CD14-positive monocyte (primary cell): ENCODE results near the gene PPP1R13B. TPM values are rescaled to one million over a fixed set of nuclear protein-coding genes. Genes with fewer than 3 reads are reported as not detected.

Experiments used
- DNase-seq, 3 donors: peaks; one replicate each; pipeline ENCODE4 v3.0.0-alpha.2; 2011 to 2022
- H2AFZ ChIP-seq: 2 replicates; pipeline ENCODE4 v1.6.0; 2012; ENCODE audit warnings: mild to moderate bottlenecking, low read depth, low read length, inconsistent platforms; ENCODE audit not compliant: insufficient read depth, poor library complexity, severe bottlenecking
- H3K27ac ChIP-seq, 2 donors: 1 replicate in 1 of 2; 2 replicates in 1 of 2; pipeline ENCODE4 v1.5.1; 2012 to 2013; ENCODE audit warnings: low read length in 2 of 2, control low read depth in 1 of 2, inconsistent platforms in 1 of 2, low read depth in 1 of 2, mild to moderate bottlenecking in 1 of 2
- H3K27me3 ChIP-seq, 2 donors: one replicate each; pipeline versions ENCODE4 v1.6.0 to v1.6.1; 2011 to 2013; ENCODE audit warnings: low read length in 2 of 2; ENCODE audit not compliant: control insufficient read depth in 2 of 2, insufficient read depth in 2 of 2
- H3K36me3 ChIP-seq, 2 donors: replicated peaks in 1 of 2; 1 replicate in 1 of 2; 2 replicates in 1 of 2; pipeline versions ENCODE4 v1.5.1 to v1.6.1; 2012 to 2013; ENCODE audit warnings: low read length in 2 of 2, control low read depth in 1 of 2, inconsistent platforms in 1 of 2, mild to moderate bottlenecking in 1 of 2; ENCODE audit not compliant: insufficient read depth in 2 of 2, control insufficient read depth in 1 of 2
- H3K4me1 ChIP-seq, 2 donors: 1 replicate in 1 of 2; 2 replicates in 1 of 2; pipeline versions ENCODE4 v1.5.1 to v1.6.1; 2012 to 2013; ENCODE audit warnings: low read length in 2 of 2, control low read depth in 1 of 2, inconsistent platforms in 1 of 2, mild to moderate bottlenecking in 1 of 2, moderate library complexity in 1 of 2; ENCODE audit not compliant: insufficient read depth in 2 of 2, control insufficient read depth in 1 of 2
- H3K4me2 ChIP-seq: replicated peaks from 2 replicates; pipeline ENCODE3; 2012; ENCODE audit warnings: low read length, moderate library complexity, mild to moderate bottlenecking; ENCODE audit not compliant: poor library complexity, severe bottlenecking; ENCODE audit errors: extremely low read depth
- H3K4me3 ChIP-seq, 3 experiments: fragments of 200-600 bp in 1 of 3; sonication (generic) in 1 of 3; replicated peaks in 1 of 3; 1 replicate in 2 of 3; 2 replicates in 1 of 3; pipeline ENCODE4 v1.5.1; 2011 to 2013; ENCODE audit warnings: low read length in 3 of 3, mild to moderate bottlenecking in 3 of 3, control low read depth in 2 of 3, low read depth in 2 of 3, inconsistent platforms in 1 of 3, moderate library complexity in 1 of 3
- H3K79me2 ChIP-seq: 2 replicates; pipeline ENCODE4 v1.6.0; 2012; ENCODE audit warnings: mild to moderate bottlenecking, control low read depth, inconsistent platforms, low read length, moderate library complexity; ENCODE audit not compliant: insufficient read depth
- H3K9ac ChIP-seq: 2 replicates; pipeline ENCODE4 v1.6.0; 2017; ENCODE audit warnings: low read length, mild to moderate bottlenecking; ENCODE audit not compliant: insufficient read depth, poor library complexity, severe bottlenecking
- H3K9me3 ChIP-seq, 2 donors: replicated peaks in 1 of 2; 1 replicate in 1 of 2; 2 replicates in 1 of 2; pipeline versions ENCODE4 v1.5.1 to v1.6.1; 2012 to 2013; ENCODE audit warnings: low read length in 2 of 2, control low read depth in 1 of 2; ENCODE audit not compliant: control insufficient read depth in 1 of 2, insufficient read depth in 1 of 2
- H4K20me1 ChIP-seq: 2 replicates; pipeline ENCODE4 v1.6.0; 2012; ENCODE audit warnings: mild to moderate bottlenecking, low read length, control low read depth, moderate library complexity; ENCODE audit not compliant: insufficient read depth
- H3K27ac Mint-ChIP-seq, 7 donors: one replicate each; pipeline ENCODE4 v1.8.0; 2020; ENCODE audit warnings: mild to moderate bottlenecking in 7 of 7, mixed read lengths in 7 of 7, moderate library complexity in 6 of 7, inconsistent platforms in 2 of 7
- H3K27me3 Mint-ChIP-seq, 3 donors: one replicate each; pipeline ENCODE4 v1.8.0; 2021 to 2022; ENCODE audit warnings: low read depth in 3 of 3, mild to moderate bottlenecking in 3 of 3, mixed read lengths in 3 of 3, moderate library complexity in 3 of 3, inconsistent platforms in 1 of 3
- H3K36me3 Mint-ChIP-seq, 2 donors: one replicate each; pipeline ENCODE4 v1.8.0; 2020; ENCODE audit warnings: mixed read lengths in 2 of 2, inconsistent platforms in 1 of 2, mild to moderate bottlenecking in 1 of 2
- H3K4me1 Mint-ChIP-seq: one replicate; pipeline ENCODE4 v1.8.0; 2020; ENCODE audit warnings: mild to moderate bottlenecking, mixed read lengths
- H3K4me3 Mint-ChIP-seq, 2 donors: one replicate each; pipeline ENCODE4 v1.8.0; 2020; ENCODE audit warnings: mild to moderate bottlenecking in 2 of 2, mixed read lengths in 2 of 2, moderate library complexity in 1 of 2
- H3K9me3 Mint-ChIP-seq, 7 donors: one replicate each; pipeline ENCODE4 v1.8.0; 2020 to 2022; ENCODE audit warnings: mixed read lengths in 7 of 7, mild to moderate bottlenecking in 6 of 7, moderate library complexity in 6 of 7, inconsistent platforms in 2 of 7
- CTCF ChIP-seq: fragments of 200-600 bp; IDR thresholded peaks from one replicate; pipeline ENCODE4 v1.8.0; 2022; ENCODE audit warnings: antibody characterized with exemption, mild to moderate bottlenecking
- WGBS: methylation state at CpG from one replicate; pipeline ENCODE4 v1.1.5; 2013; ENCODE audit warnings: missing lambda C conversion rate; ENCODE audit not compliant: insufficient coverage; 5-methylcytosine and 5-hydroxymethylcytosine counted together
- intact Hi-C, 2 donors: fragments of 100-400 bp; cut with micrococcal nuclease; formaldehyde crosslinking; loops; one replicate each; pipeline versions ENCODE4 v1.15.0 to v1.15.1; 2023
- polyA plus RNA-seq, 3 donors: library from polyadenylated mRNA; depleted of rRNA in 1 of 3; unstranded in 2 of 3; stranded (reverse) in 1 of 3; fragments of 300-500 nt in 2 of 3; fragments of >200 nt in 1 of 3; fragmentation: Illumina TruSeq in 2 of 3; gene quantifications; 1 replicate in 2 of 3; 2 replicates in 1 of 3; pipeline ENCODE4 v1.2.3, GENCODE V29; 2012 to 2021

Gene PPP1R13B
- polyA plus RNA-seq, 3 donors, result 0.48 to 1.1 (median 0.99) TPM

GRCh38 chr14:103726474-103726873 lies 120.9 kb downstream of the PPP1R13B start:
- WGBS, result 96% methylated on average over 17 of the region's 18 CpGs
- no peak for TF ChIP-seq CTCF
- peaks cover 17% of the 10 kb centered on the region for H4K20me1 ChIP-seq
- peaks cover 39 to 48% of the 10 kb centered on the region in 2 donors for H3K36me3 ChIP-seq
- H3K27me3 ChIP-seq, result no peaks in the 10 kb centered on the region
- DNase-seq, result no peak
- H2AFZ ChIP-seq, result no peak overlapping the region
- H3K4me1 ChIP-seq, result no peaks in the 10 kb centered on the region
- H3K27me3 Mint-ChIP-seq, result peaks cover 0 to 2% (median 2%) of the 10 kb centered on the region in 3 donors
- H3K9ac ChIP-seq, result no peak overlapping the region
- no peak overlapping the region for H3K27ac ChIP-seq
- H3K4me2 ChIP-seq, result no peak overlapping the region
- H3K79me2 ChIP-seq, result no peaks in the 10 kb centered on the region
- no peaks in the 10 kb centered on the region for H3K9me3 Mint-ChIP-seq
- no peak overlapping the region for H3K27ac Mint-ChIP-seq
- no peak overlapping the region for H3K4me3 Mint-ChIP-seq
- intact Hi-C loops, result no loop called here
- no peaks in the 10 kb centered on the region for H3K4me1 Mint-ChIP-seq
- no peaks in the 10 kb centered on the region for H3K9me3 ChIP-seq
- H3K4me3 ChIP-seq, result no peak overlapping the region
- peaks cover 19 to 42% of the 10 kb centered on the region in 2 donors for H3K36me3 Mint-ChIP-seq

- H3K4me1 ChIP-seq, result no peaks in the 10 kb centered on the region
- peaks cover 36 to 48% of the 10 kb centered on the region in 2 donors for H3K36me3 ChIP-seq
These were observed 121.5 kb downstream of the PPP1R13B start for GRCh38 chr14:103725739-103726395.

More at GRCh38 chr14:103725739-103726395, 121.5 kb downstream of the PPP1R13B start:
- no peak overlapping the region for H3K4me3 ChIP-seq
- Mint-ChIP-seq H3K27me3 (peaks cover 0 to 2% (median under 1%) of the 10 kb centered on the region in 3 donors), H3K4me3 (no peak overlapping the region), H3K36me3 (peaks cover 19 to 40% of the 10 kb centered on the region in 2 donors), H3K27ac (peak overlapping the region in 1 of 7 donors; percentile 40), H3K9me3 (no peaks in the 10 kb centered on the region), H3K4me1 (no peaks in the 10 kb centered on the region)
- no peak overlapping the region for H3K9ac ChIP-seq
- H4K20me1 ChIP-seq, result peaks cover 23% of the 10 kb centered on the region
- 99% methylated on average over 16 of the region's 16 CpGs for WGBS
- H3K27me3 ChIP-seq, result no peaks in the 10 kb centered on the region
- intact Hi-C loops, result no loop called here
- no peaks in the 10 kb centered on the region for H3K9me3 ChIP-seq
- H3K27ac ChIP-seq, result no peak overlapping the region
- H3K79me2 ChIP-seq, result no peaks in the 10 kb centered on the region
- H2AFZ ChIP-seq, result no peak overlapping the region
- TF ChIP-seq CTCF, result no peak
- DNase-seq, result no peak
- H3K4me2 ChIP-seq, result no peak overlapping the region
